Thyroid gland (tissue), 4 donors: ENCODE data around the gene GLP1R.

Experiments
- POLR2A ChIP-seq, 2 donors: fragments of 450-650 bp; IDR thresholded peaks; one replicate each; pipeline ENCODE4 v1.6.1; 2017; ENCODE audit warnings: antibody characterized with exemption in 2 of 2, mild to moderate bottlenecking in 2 of 2, moderate library complexity in 1 of 2
- TF ChIP-seq, protein P1 (sequence below), 6 experiments: fragments of 200-600 bp in 3 of 6; fragments of 450-650 bp in 3 of 6; sonication (generic) in 3 of 6; IDR thresholded peaks; one replicate each; pipeline ENCODE4 v1.5.1; 2016 to 2019; ENCODE audit warnings: antibody characterized with exemption in 6 of 6, mild to moderate bottlenecking in 2 of 6, inconsistent platforms in 1 of 6, moderate library complexity in 1 of 6

DNA sequence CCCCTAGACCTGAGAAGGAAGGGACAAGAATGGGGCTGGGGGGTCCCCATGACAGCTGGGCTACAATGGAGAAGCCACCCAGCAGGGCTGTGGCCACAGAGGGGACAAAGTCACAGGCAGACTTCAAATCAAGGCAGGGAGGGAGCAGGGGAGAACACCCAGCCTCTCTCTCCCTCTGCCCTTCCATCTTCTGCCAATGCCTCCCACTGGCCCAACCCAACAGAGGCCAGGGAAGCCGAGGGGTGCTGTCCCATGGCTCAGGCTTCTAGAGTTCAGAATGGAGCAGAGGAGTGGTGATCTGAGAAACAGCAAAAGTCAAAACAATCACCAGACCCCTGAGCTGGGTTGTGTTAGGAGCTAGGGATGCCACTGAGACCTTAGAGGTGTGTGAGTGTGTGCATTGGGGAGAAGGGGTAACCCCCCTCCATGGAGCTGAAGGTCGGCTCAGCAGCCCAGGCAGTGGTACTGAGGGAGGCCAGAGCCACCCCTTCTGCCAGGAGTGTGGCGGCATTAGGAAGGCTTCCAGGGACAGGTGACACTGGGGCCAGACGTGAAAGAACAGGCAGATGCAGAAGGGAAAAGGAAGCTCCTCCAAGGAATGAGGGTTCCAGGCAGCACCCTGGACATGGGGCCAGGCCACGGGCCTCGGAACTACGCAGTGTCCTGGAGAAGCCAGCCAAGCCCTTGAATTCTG, 12.0 kb downstream of the GLP1R start:
- TF ChIP-seq POLR2A (IDR thresholded peaks at IDR 0.05), result no peak
- TF ChIP-seq, protein P1, sequence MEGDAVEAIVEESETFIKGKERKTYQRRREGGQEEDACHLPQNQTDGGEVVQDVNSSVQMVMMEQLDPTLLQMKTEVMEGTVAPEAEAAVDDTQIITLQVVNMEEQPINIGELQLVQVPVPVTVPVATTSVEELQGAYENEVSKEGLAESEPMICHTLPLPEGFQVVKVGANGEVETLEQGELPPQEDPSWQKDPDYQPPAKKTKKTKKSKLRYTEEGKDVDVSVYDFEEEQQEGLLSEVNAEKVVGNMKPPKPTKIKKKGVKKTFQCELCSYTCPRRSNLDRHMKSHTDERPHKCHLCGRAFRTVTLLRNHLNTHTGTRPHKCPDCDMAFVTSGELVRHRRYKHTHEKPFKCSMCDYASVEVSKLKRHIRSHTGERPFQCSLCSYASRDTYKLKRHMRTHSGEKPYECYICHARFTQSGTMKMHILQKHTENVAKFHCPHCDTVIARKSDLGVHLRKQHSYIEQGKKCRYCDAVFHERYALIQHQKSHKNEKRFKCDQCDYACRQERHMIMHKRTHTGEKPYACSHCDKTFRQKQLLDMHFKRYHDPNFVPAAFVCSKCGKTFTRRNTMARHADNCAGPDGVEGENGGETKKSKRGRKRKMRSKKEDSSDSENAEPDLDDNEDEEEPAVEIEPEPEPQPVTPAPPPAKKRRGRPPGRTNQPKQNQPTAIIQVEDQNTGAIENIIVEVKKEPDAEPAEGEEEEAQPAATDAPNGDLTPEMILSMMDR (IDR thresholded peaks at IDR 0.05), result no peak
